ENCODE measurements around the gene PNMA6F. TPM values are rescaled to one million over a fixed set of nuclear protein-coding genes. Genes with fewer than 3 reads are reported as not detected.
A peak's percentile ranks its signal among the peaks of the same experiment; 100 is the strongest.
"Not testable (repeated sequence)": the region's sequence is repeated elsewhere in the genome, so short reads cannot be mapped to it uniquely, and the experiment has no call there.

The PNMA6F gene
- total RNA-seq, 1 donor from 2014 or later: not detected

- Histone ChIP-seq H3K36me3 (ENCODE audit: control insufficient read depth in 3 of 3, insufficient read depth in 3 of 3, low read length in 3 of 3) (peaks cover 0 to 8% (median 2%) of the 10 kb centered on the region in 3 donors), H3K9ac (ENCODE audit: low read depth in 1 of 3, low read length in 3 of 3) (no peak overlapping the region), H3K27me3 (ENCODE audit: control insufficient read depth in 3 of 3, insufficient read depth in 3 of 3, low read length in 3 of 3) (no peaks in the 10 kb centered on the region), H3K4me1 (ENCODE audit: control insufficient read depth in 3 of 3, insufficient read depth in 3 of 3, low read length in 3 of 3) (peaks cover 3 to 8% (median 6%) of the 10 kb centered on the region in 3 donors), H3K4me3 (ENCODE audit: low read length in 3 of 3) (no peak overlapping the region), H3K27ac (ENCODE audit: low read depth, low read length) (no peak overlapping the region), H3K9me3 (ENCODE audit: control insufficient read depth in 3 of 3, low read length in 3 of 3) (no peaks in the 10 kb centered on the region)
These were observed 15.4 kb upstream of the PNMA6F start for GRCh38 chrX:153336988-153337387.

DNA sequence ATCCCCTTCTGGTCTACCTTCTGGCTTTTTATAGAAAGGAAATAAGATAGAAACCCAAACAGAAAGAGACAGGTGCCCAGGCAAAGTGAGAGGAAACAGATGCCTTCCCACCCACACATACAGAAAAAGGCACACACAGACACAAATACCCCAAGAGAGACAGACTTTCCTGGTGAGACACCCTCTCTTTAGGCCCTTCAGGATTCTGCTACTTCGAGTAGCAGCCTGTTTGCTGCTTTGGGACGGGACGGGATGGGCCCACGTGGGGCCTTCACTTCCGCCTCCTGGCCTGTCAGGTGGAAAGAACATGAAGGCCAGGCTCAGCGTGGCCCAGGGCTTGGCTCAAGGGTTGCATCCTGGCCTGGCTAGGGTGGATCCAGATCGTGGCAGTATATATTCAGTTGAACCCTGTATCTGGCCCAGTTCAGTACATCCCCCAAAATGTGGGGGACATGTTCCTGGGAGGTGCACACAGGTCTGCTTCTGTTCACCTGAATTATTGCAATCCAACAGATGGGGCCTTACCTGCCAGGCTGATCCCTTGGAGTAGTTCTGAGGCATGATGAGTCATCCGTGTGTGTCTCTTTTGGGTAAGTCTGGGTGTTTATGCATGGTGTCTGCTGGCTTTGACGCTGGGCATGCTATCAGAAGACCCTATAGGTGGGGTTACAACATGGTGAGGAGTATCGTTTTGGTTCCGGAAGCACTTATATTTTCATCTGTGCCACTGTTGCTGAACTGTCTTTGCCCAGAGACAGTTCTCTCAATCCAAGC, 14.7 kb upstream of the PNMA6F start:
- Histone ChIP-seq H3K27ac (ENCODE audit: low read depth, low read length) (no peak overlapping the region), H3K9ac (ENCODE audit: low read depth in 1 of 3, low read length in 3 of 3) (no peak overlapping the region), H3K4me1 (ENCODE audit: control insufficient read depth in 3 of 3, insufficient read depth in 3 of 3, low read length in 3 of 3) (peaks cover 3 to 8% (median 6%) of the 10 kb centered on the region in 3 donors), H3K27me3 (ENCODE audit: control insufficient read depth in 3 of 3, insufficient read depth in 3 of 3, low read length in 3 of 3) (no peaks in the 10 kb centered on the region), H3K4me3 (ENCODE audit: low read length in 3 of 3) (no peak overlapping the region), H3K9me3 (ENCODE audit: control insufficient read depth in 3 of 3, low read length in 3 of 3) (no peaks in the 10 kb centered on the region), H3K36me3 (ENCODE audit: control insufficient read depth in 3 of 3, insufficient read depth in 3 of 3, low read length in 3 of 3) (peaks cover 0 to 8% (median 2%) of the 10 kb centered on the region in 3 donors)

- H3K9me3 ChIP-seq (ENCODE audit: control insufficient read depth in 3 of 3, low read length in 3 of 3): no peaks in the 10 kb centered on the region
- H3K4me3 ChIP-seq (ENCODE audit: low read length in 3 of 3): peak overlapping the region; percentile 65 to 82 (median 72)
- H3K27me3 ChIP-seq (ENCODE audit: control insufficient read depth in 3 of 3, insufficient read depth in 3 of 3, low read length in 3 of 3): no peaks in the 10 kb centered on the region
- H3K27ac ChIP-seq (ENCODE audit: low read depth, low read length): no peak overlapping the region
- H3K9ac ChIP-seq (ENCODE audit: low read depth in 1 of 3, low read length in 3 of 3): peak overlapping the region; percentile 57 to 85 (median 76)
- peaks cover 3 to 8% (median 6%) of the 10 kb centered on the region in 3 donors for H3K4me1 ChIP-seq (ENCODE audit: control insufficient read depth in 3 of 3, insufficient read depth in 3 of 3, low read length in 3 of 3)
- H3K36me3 ChIP-seq (ENCODE audit: control insufficient read depth in 3 of 3, insufficient read depth in 3 of 3, low read length in 3 of 3): peaks cover 0 to 8% (median 2%) of the 10 kb centered on the region in 3 donors
These were observed 13.2 kb upstream of the PNMA6F start for GRCh38 chrX:153334654-153335295.

DNA sequence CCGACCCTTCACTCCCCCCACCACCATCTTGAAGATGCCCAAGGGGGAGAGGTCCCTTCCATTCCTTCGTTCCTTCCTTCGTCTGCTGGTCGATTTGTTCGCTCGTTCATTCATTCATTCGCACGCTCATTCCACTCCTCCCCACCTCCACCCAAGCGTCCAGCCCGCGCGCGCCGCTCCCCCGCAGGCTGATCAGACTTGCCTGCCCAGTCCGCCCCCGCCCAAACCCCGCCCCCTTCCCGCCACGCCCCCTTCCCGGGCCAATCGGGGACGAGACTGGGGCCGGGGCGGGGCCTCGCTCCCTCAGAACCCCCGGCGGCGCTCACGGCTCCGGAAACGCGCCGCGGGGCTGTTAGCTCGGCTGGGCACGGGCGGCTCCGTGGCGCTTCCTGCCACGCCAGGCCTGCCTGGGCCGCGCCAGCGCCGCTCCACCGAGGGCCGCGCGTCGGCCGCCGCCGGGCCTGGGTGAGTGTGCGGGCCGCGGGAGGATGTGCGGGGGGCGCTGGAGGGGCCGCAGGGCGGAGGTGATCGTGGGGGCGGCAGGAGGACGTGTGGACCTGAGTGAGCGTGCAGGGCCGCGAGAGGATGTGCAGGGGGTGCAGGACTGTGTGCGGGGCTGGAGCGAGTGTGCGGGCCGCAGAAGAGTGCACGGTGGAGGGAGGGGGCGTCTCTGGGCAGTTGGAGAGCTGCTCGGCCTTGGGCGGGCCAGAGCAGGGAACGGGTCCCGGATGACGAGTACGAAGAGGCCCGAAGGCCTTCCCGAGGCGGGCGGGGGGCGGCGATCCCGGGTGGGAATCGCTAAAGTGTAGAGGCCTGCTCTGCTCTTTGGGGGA, 12.5 kb upstream of the PNMA6F start, which contains the start of gene ZNF275:
Gene ZNF275, plus strand, starts transcription at position 333 of the 833 bp plus-strand sequence. CDS start 2,527 bp downstream, outside the sequence.
- peaks cover 0 to 8% (median 2%) of the 10 kb centered on the region in 3 donors for H3K36me3 ChIP-seq (ENCODE audit: control insufficient read depth in 3 of 3, insufficient read depth in 3 of 3, low read length in 3 of 3)
- H3K4me3 ChIP-seq (ENCODE audit: low read length in 3 of 3): peak within 1 kb of the TSS; percentile 65 to 82 (median 72)
- peak within 1 kb of the TSS; percentile 57 to 85 (median 76) for H3K9ac ChIP-seq (ENCODE audit: low read depth in 1 of 3, low read length in 3 of 3)
- H3K4me1 ChIP-seq (ENCODE audit: control insufficient read depth in 3 of 3, insufficient read depth in 3 of 3, low read length in 3 of 3): peaks cover 3 to 8% (median 6%) of the 10 kb centered on the region in 3 donors
- H3K9me3 ChIP-seq (ENCODE audit: control insufficient read depth in 3 of 3, low read length in 3 of 3): no peaks in the 10 kb centered on the region
- H3K27me3 ChIP-seq (ENCODE audit: control insufficient read depth in 3 of 3, insufficient read depth in 3 of 3, low read length in 3 of 3): no peaks in the 10 kb centered on the region
- H3K27ac ChIP-seq (ENCODE audit: low read depth, low read length): no peak within 1 kb of the TSS

DNA sequence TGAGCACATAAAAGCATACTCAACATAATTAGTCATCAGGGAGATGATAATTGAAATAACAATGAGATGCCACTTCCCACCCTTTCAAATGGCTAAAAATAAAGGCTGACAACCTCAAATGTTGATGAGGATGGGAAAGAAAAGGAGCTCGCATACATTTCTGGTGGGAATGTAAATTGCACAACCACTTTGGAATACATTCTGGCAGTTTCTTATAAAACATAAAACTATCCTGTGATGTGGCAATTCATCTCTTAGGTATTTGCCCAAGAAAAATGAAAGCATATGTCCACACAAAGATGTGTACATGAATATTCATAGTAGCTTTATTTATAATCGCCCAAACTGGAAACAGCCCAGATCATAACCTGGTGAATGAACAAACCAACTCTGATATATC, 11.7 kb upstream of the PNMA6F start:
- H3K4me3 ChIP-seq (ENCODE audit: low read length in 3 of 3): peak overlapping the region in 2 of 3 donors; percentile 54 to 64
- peaks cover 0 to 4% (median 0%) of the 10 kb centered on the region in 3 donors for H3K36me3 ChIP-seq (ENCODE audit: control insufficient read depth in 3 of 3, insufficient read depth in 3 of 3, low read length in 3 of 3)
- H3K4me1 ChIP-seq (ENCODE audit: control insufficient read depth in 3 of 3, insufficient read depth in 3 of 3, low read length in 3 of 3): peaks cover 3 to 8% (median 6%) of the 10 kb centered on the region in 3 donors
- no peak overlapping the region for H3K27ac ChIP-seq (ENCODE audit: low read depth, low read length)
- peak overlapping the region in 1 of 3 donors; percentile 33 for H3K9ac ChIP-seq (ENCODE audit: low read depth in 1 of 3, low read length in 3 of 3)
- no peaks in the 10 kb centered on the region for H3K9me3 ChIP-seq (ENCODE audit: control insufficient read depth in 3 of 3, low read length in 3 of 3)
- no peaks in the 10 kb centered on the region for H3K27me3 ChIP-seq (ENCODE audit: control insufficient read depth in 3 of 3, insufficient read depth in 3 of 3, low read length in 3 of 3)

DNA sequence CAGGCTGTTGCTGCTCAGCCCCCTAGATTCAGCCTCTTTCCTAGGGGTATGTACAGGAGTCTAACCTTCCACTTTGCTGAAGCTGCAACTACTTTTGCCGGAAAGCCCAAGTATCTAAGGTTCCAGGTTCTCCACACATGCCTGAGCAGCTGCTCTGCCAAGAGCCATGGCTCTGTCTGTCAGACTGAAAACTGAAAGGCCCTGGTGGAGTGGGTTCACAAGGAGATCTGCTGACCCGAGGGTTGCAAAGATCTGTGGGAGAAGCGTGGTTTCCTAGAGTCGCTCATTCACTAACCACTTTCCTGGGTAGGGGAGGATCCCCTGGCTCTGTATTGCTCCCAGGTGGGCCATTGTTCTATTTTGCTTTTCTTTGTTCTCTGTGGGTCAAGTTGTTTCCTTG, 6.0 kb upstream of the PNMA6F start:
- no peaks in the 10 kb centered on the region for H3K27me3 ChIP-seq (ENCODE audit: control insufficient read depth in 3 of 3, insufficient read depth in 3 of 3, low read length in 3 of 3)

DNA sequence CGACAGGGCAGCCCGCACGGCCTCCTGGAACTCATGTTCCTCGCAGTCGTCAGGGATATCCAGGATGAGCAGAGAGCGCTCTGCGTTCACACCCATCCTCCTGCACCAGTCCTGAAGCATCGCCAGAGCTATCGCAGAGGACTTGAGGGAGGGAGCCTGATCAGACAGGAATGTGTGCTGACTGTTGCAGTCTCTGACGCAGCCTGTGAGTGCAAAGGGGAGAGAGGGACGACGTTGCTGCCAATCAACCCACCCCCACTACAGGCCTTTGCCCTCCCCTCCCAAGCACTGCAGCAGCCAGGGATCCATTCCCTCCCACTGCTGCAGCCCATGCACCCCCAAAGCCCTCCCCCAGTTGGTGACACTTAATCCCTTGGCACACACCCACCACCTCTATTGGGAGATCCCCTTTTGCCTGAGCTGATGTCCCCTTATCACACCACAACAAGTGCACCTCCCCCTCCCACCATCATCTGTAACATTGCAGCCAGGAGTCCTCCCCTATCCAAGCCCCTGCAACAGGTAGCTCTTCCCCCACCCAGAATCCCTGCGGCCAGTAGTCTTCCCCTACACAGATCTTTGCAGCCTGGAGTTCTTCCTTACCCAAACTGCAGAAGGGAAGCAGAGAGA, 897 bp downstream of the PNMA6F start:
- no peak overlapping the region for H3K9ac ChIP-seq (ENCODE audit: low read depth in 1 of 3, low read length in 3 of 3)
- H3K27me3 ChIP-seq (ENCODE audit: control insufficient read depth in 3 of 3, insufficient read depth in 3 of 3, low read length in 3 of 3): peaks cover 8 to 16% (median 11%) of the 10 kb centered on the region in 3 donors
- no peaks in the 10 kb centered on the region for H3K9me3 ChIP-seq (ENCODE audit: control insufficient read depth in 3 of 3, low read length in 3 of 3)
- no peak overlapping the region for H3K4me3 ChIP-seq (ENCODE audit: low read length in 3 of 3)
- no peaks in the 10 kb centered on the region for H3K36me3 ChIP-seq (ENCODE audit: control insufficient read depth in 3 of 3, insufficient read depth in 3 of 3, low read length in 3 of 3)
- no peaks in the 10 kb centered on the region for H3K4me1 ChIP-seq (ENCODE audit: control insufficient read depth in 3 of 3, insufficient read depth in 3 of 3, low read length in 3 of 3)
- H3K27ac ChIP-seq (ENCODE audit: low read depth, low read length): no peak overlapping the region

More for the DNA sequence above, 6.0 kb upstream of the PNMA6F start:
- Histone ChIP-seq H3K4me1 (ENCODE audit: control insufficient read depth in 3 of 3, insufficient read depth in 3 of 3, low read length in 3 of 3) (no peaks in the 10 kb centered on the region), H3K27ac (ENCODE audit: low read depth, low read length) (no peak overlapping the region), H3K4me3 (ENCODE audit: low read length in 3 of 3) (no peak overlapping the region), H3K36me3 (ENCODE audit: control insufficient read depth in 3 of 3, insufficient read depth in 3 of 3, low read length in 3 of 3) (no peaks in the 10 kb centered on the region), H3K9ac (ENCODE audit: low read depth in 1 of 3, low read length in 3 of 3) (no peak overlapping the region), H3K9me3 (ENCODE audit: control insufficient read depth in 3 of 3, low read length in 3 of 3) (no peaks in the 10 kb centered on the region)

DNA sequence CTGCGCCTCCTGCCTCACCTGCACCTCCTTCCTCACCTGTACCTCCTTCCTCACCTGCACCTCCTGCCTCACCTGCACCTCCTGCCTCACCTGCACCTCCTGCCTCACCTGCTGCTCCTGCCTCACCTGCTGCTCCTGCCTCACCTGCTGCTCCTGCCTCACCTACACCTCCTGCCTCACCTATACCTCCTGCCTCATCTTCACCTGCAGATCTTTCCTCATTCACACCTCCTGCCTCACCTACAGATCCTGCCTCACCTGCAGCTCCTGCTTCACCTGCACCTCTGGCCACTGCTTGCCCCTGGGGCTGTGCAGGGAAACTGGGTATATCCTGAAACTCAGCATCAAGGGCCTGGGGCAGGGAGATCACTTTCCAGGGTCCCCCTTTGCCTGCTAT, 1.5 kb downstream of the PNMA6F start:
- not testable (repeated sequence) for H3K9me3 ChIP-seq (ENCODE audit: control insufficient read depth in 3 of 3, low read length in 3 of 3); H3K27ac ChIP-seq (ENCODE audit: low read depth, low read length); H3K4me1 ChIP-seq (ENCODE audit: control insufficient read depth in 3 of 3, insufficient read depth in 3 of 3, low read length in 3 of 3); H3K9ac ChIP-seq (ENCODE audit: low read depth in 1 of 3, low read length in 3 of 3); H3K36me3 ChIP-seq (ENCODE audit: control insufficient read depth in 3 of 3, insufficient read depth in 3 of 3, low read length in 3 of 3); H3K4me3 ChIP-seq (ENCODE audit: low read length in 3 of 3)
- H3K27me3 ChIP-seq (ENCODE audit: control insufficient read depth in 3 of 3, insufficient read depth in 3 of 3, low read length in 3 of 3): peaks cover 8 to 16% (median 11%) of the 10 kb centered on the region in 3 donors

GRCh38 chrX:153319295-153320046, 2.1 kb downstream of the PNMA6F start:
- H3K9ac ChIP-seq (ENCODE audit: low read depth in 1 of 3, low read length in 3 of 3): no peak overlapping the region
- peaks cover 8 to 16% (median 11%) of the 10 kb centered on the region in 3 donors for H3K27me3 ChIP-seq (ENCODE audit: control insufficient read depth in 3 of 3, insufficient read depth in 3 of 3, low read length in 3 of 3)
- H3K4me3 ChIP-seq (ENCODE audit: low read length in 3 of 3): no peak overlapping the region
- H3K9me3 ChIP-seq (ENCODE audit: control insufficient read depth in 3 of 3, low read length in 3 of 3): no peaks in the 10 kb centered on the region
- H3K27ac ChIP-seq (ENCODE audit: low read depth, low read length): no peak overlapping the region
- H3K4me1 ChIP-seq (ENCODE audit: control insufficient read depth in 3 of 3, insufficient read depth in 3 of 3, low read length in 3 of 3): no peaks in the 10 kb centered on the region
- no peaks in the 10 kb centered on the region for H3K36me3 ChIP-seq (ENCODE audit: control insufficient read depth in 3 of 3, insufficient read depth in 3 of 3, low read length in 3 of 3)

All from skeletal muscle tissue (tissue), 4 donors.